OCI-LY1 (cell line): ENCODE measurements around the gene PYGM.

Experiments
- H2AFZ ChIP-seq: fragments of 200-600 bp; sonication (generic), shearing (Covaris generic); 2 replicates; pipeline ENCODE4 v1.6.0; 2014; ENCODE audit warnings: antibody characterized with exemption, mild to moderate bottlenecking, low read length
- H3F3A ChIP-seq: fragments of 200-600 bp; sonication (generic), shearing (Covaris generic); 2 replicates; pipeline ENCODE4 v1.6.0; 2014; ENCODE audit warnings: mild to moderate bottlenecking, antibody characterized with exemption, low read length, moderate library complexity; ENCODE audit not compliant: insufficient read depth
- H3K27ac ChIP-seq: fragments of 200-600 bp; sonication (generic); 2 replicates; pipeline ENCODE4 v1.5.1; 2014; ENCODE audit warnings: low read length, mixed run types, mild to moderate bottlenecking, low read depth; ENCODE audit not compliant: poor library complexity, severe bottlenecking
- H3K27me3 ChIP-seq: fragments of 200-600 bp; sonication (generic); 2 replicates; pipeline ENCODE4 v1.6.0; 2014; ENCODE audit warnings: antibody characterized with exemption, mild to moderate bottlenecking, low read length, moderate library complexity; ENCODE audit not compliant: insufficient read depth
- H3K36me3 ChIP-seq: fragments of 200-600 bp; sonication (generic); 2 replicates; pipeline ENCODE4 v1.6.1; 2014; ENCODE audit warnings: mild to moderate bottlenecking, antibody characterized with exemption, low read length, moderate library complexity, mixed read lengths; ENCODE audit not compliant: insufficient read depth
- H3K4me1 ChIP-seq: fragments of 200-600 bp; sonication (generic); 2 replicates; pipeline ENCODE4 v1.5.1; 2014; ENCODE audit warnings: mild to moderate bottlenecking, low read length, moderate library complexity; ENCODE audit not compliant: insufficient read depth, severe bottlenecking
- H3K4me2 ChIP-seq: fragments of 200-600 bp; sonication (generic), shearing (Covaris generic); 2 replicates; pipeline ENCODE4 v1.6.1; 2014; ENCODE audit warnings: low read length
- H3K4me3 ChIP-seq: fragments of 200-600 bp; sonication (generic); 2 replicates; pipeline ENCODE4 v1.5.1; 2014; ENCODE audit warnings: low read length, low read depth, mild to moderate bottlenecking, mixed read lengths; ENCODE audit not compliant: poor library complexity, severe bottlenecking
- H3K79me2 ChIP-seq: fragments of 200-600 bp; shearing (Covaris generic); 2 replicates; pipeline ENCODE4 v1.6.1; 2016; ENCODE audit warnings: mixed run types, low read length, mixed read lengths; ENCODE audit not compliant: insufficient read depth
- H3K9ac ChIP-seq: fragments of 200-600 bp; sonication (generic), shearing (Covaris generic); 2 replicates; pipeline ENCODE4 v1.6.1; 2014; ENCODE audit warnings: mild to moderate bottlenecking, low read length, mixed read lengths
- H3K9me2 ChIP-seq: fragments of 200-600 bp; sonication (generic), shearing (Covaris generic); 2 replicates; pipeline ENCODE4 v1.6.1; 2014; ENCODE audit warnings: low read depth, mild to moderate bottlenecking, low read length, mixed read lengths
- H3K9me3 ChIP-seq: fragments of 200-600 bp; shearing (Covaris generic); 2 replicates; pipeline ENCODE4 v1.6.1; 2014; ENCODE audit warnings: low read length, mixed read lengths
- H4K20me1 ChIP-seq: fragments of 200-600 bp; sonication (generic), shearing (Covaris generic); 2 replicates; pipeline ENCODE4 v1.6.0; 2016; ENCODE audit warnings: mild to moderate bottlenecking, low read length; ENCODE audit not compliant: insufficient read depth
- CTCF ChIP-seq: fragments of 200-600 bp; sonication (generic), shearing (Covaris generic); IDR thresholded peaks from 2 replicates; pipeline ENCODE4 v1.5.1; 2017; ENCODE audit warnings: mild to moderate bottlenecking, antibody characterized with exemption, low read length, moderate library complexity, mixed read lengths
- EZH2 ChIP-seq: fragments of 200-600 bp; sonication (generic), shearing (Covaris generic); IDR thresholded peaks from 2 replicates; pipeline ENCODE4 v1.8.0; 2017; ENCODE audit warnings: borderline replicate concordance, mixed run types, mild to moderate bottlenecking, antibody characterized with exemption, low read length, moderate library complexity, mixed read lengths

PYGM gene

GRCh38 chr11:64753380-64754123, 6.2 kb downstream of the PYGM start:
- Histone ChIP-seq H2AFZ (no peak overlapping the region), H3K9ac (no peak overlapping the region), H3K9me2 (no peaks in the 10 kb centered on the region), H3K27ac (no peak overlapping the region), H3K4me3 (no peak overlapping the region), H4K20me1 (no peaks in the 10 kb centered on the region), H3K27me3 (no peaks in the 10 kb centered on the region; the same call in 1 of the 2 replicates), H3F3A (no peaks in the 10 kb centered on the region), H3K9me3 (no peaks in the 10 kb centered on the region), H3K4me2 (no peak overlapping the region), H3K4me1 (no peaks in the 10 kb centered on the region), H3K79me2 (no peaks in the 10 kb centered on the region), H3K36me3 (no peaks in the 10 kb centered on the region)
- no peak for TF ChIP-seq EZH2
- no peak for TF ChIP-seq CTCF

DNA sequence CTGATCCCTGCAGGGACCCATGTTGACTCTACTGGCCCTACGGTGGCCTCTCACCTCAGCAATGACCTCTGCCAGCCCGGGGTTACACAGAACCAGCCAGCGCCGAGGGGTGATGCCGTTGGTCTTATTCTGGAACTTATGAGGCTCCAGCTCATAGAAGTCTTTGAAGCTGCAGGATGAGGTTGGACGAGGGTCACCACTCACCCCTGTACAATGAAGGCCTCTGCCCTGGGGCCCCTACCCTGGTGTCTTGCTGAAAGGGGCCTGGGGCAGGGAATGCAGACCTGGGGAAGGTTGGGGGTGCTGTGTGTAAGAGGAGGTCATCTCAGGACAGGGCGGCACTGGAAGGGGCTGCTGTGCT, 6.8 kb downstream of the PYGM start:
- no peak overlapping the region for H3K27ac ChIP-seq
- no peak overlapping the region for H3K4me3 ChIP-seq
- TF ChIP-seq EZH2 (no peak), CTCF (no peak)
- no peak overlapping the region for H3K4me2 ChIP-seq
- no peaks in the 10 kb centered on the region for H3K36me3 ChIP-seq
- no peak overlapping the region for H3K9ac ChIP-seq
- H3K9me2 ChIP-seq, result no peaks in the 10 kb centered on the region
- H3K4me1 ChIP-seq, result no peaks in the 10 kb centered on the region
- H3F3A ChIP-seq, result no peaks in the 10 kb centered on the region
- no peaks in the 10 kb centered on the region; the same call in 1 of the 2 replicates for H3K27me3 ChIP-seq
- no peak overlapping the region for H2AFZ ChIP-seq
- H4K20me1 ChIP-seq, result no peaks in the 10 kb centered on the region
- no peaks in the 10 kb centered on the region for H3K79me2 ChIP-seq
- H3K9me3 ChIP-seq, result no peaks in the 10 kb centered on the region

DNA sequence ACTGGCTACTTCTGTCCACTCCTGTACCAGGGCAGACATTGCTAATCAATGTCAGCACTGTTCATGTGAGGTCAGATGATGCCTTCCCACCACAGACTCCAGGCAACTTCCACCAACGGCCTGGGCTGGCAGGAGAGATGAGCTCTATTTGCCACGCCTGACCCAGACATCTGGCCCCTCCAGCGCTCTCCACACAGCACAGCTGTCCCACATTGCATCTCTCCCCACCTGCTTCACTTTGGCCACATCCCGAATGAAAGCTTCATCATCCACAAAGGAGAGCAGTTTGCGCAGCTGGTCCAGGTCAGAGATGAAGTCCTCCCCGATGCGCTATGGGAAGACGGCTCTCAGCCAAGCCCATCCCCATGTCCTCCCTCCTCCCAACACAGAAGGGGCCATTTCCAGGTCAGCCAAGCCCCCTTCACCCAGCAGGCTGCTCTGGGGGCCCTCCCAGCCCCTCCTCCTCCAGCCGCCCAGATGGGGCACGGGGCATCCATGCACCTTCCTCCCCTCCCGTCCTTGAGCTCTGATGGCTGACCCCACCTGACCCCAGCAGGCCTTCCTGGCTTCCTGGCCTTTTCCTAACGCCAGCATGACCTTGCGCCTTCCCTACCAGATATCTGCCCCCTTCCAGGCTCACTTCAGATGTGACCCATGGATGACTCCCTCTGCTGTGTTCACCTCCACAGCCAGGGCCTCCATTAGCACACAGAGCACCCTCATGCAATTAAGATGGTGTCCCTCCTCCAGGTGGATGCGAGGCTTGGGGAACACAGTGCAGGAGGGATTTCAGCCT, 7.4 kb downstream of the PYGM start:
- H3F3A ChIP-seq, result no peaks in the 10 kb centered on the region
- no peak overlapping the region for H3K27ac ChIP-seq
- no peaks in the 10 kb centered on the region for H3K36me3 ChIP-seq
- H3K4me2 ChIP-seq, result no peak overlapping the region
- no peaks in the 10 kb centered on the region for H4K20me1 ChIP-seq
- no peak overlapping the region for H2AFZ ChIP-seq
- no peak overlapping the region for H3K9ac ChIP-seq
- no peaks in the 10 kb centered on the region for H3K9me3 ChIP-seq
- no peaks in the 10 kb centered on the region for H3K79me2 ChIP-seq
- H3K9me2 ChIP-seq, result no peaks in the 10 kb centered on the region
- no peaks in the 10 kb centered on the region for H3K4me1 ChIP-seq
- TF ChIP-seq EZH2 (no peak), CTCF (no peak)
- no peaks in the 10 kb centered on the region; the same call in 1 of the 2 replicates for H3K27me3 ChIP-seq
- H3K4me3 ChIP-seq, result no peak overlapping the region
